ENCODE measurements around the gene HGFAC. TPM values are rescaled to one million over a fixed set of nuclear protein-coding genes. Genes with fewer than 3 reads are reported as not detected.

HGFAC gene
- total RNA-seq, 1 experiment from 2014 or later = 1.3 TPM

DNA sequence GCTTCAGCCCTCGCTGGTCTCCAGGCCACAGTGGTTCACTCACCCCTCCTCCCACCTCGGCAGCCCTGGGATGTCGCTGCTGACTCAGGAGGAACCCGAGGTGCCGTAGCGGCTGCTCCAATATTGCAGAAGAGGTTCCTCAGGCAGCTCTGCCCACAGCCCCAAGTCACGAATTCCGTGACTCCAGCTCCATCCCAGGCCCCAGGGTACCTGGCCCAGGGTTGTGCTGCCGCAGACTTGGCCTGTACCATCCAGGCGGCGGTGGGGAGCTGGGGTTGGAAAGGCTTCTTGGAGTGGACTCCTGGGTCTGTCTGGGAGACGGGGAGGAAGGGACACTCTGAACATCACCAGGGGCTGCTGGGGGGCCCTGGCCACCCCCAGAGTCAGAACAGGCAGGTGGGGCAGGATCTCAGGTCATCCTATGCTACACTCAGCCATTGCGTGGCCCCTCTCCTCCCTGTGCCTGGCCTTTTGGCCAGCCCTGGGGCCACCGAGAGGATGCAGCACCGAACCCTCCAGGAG, 728 bp upstream of the HGFAC start:
- Histone ChIP-seq H3K4me1 (replicated peaks; ENCODE audit: insufficient read depth) (peaks cover 10% of the 10 kb centered on the region; the same call in 1 of the 2 replicates), H3K9me2 (ENCODE audit: insufficient read depth) (no peaks in the 10 kb centered on the region), H3F3A (ENCODE audit: insufficient read depth, low read depth) (no peaks in the 10 kb centered on the region), H3K27me3 (ENCODE audit: insufficient read depth, low read depth) (no peaks in the 10 kb centered on the region), H2AFZ (no peak overlapping the region), H3K79me2 (ENCODE audit: low read depth) (no peaks in the 10 kb centered on the region), H3K36me3 (ENCODE audit: low read depth) (no peaks in the 10 kb centered on the region), H3K9me3 (ENCODE audit: insufficient read depth, low read depth) (no peaks in the 10 kb centered on the region), H3K4me3 (no peak overlapping the region), H3K4me2 (no peak overlapping the region), H4K20me1 (ENCODE audit: insufficient read depth) (no peaks in the 10 kb centered on the region), H3K27ac (no peak overlapping the region)
- ChIA-PET POLR2A (ENCODE audit: unreplicated experiment) (no interaction called here), CTCF (interaction anchor here (0.6 kb wide), 1 partner anchor 34 kb away, joined by 9 read pairs; no protein-coding TSS in a partner anchor)
- no peak for DNase-seq
- intact Hi-C loops (cut with micrococcal nuclease; ENCODE audit: unreplicated experiment) = loop anchor here (5.0 kb wide), 1 partner anchor 54 kb away; no protein-coding TSS in a partner anchor
- TF ChIP-seq EZH2 (IDR thresholded peaks at IDR 0.05; ENCODE audit: low read depth) = no peak
- TF ChIP-seq, protein P1, sequence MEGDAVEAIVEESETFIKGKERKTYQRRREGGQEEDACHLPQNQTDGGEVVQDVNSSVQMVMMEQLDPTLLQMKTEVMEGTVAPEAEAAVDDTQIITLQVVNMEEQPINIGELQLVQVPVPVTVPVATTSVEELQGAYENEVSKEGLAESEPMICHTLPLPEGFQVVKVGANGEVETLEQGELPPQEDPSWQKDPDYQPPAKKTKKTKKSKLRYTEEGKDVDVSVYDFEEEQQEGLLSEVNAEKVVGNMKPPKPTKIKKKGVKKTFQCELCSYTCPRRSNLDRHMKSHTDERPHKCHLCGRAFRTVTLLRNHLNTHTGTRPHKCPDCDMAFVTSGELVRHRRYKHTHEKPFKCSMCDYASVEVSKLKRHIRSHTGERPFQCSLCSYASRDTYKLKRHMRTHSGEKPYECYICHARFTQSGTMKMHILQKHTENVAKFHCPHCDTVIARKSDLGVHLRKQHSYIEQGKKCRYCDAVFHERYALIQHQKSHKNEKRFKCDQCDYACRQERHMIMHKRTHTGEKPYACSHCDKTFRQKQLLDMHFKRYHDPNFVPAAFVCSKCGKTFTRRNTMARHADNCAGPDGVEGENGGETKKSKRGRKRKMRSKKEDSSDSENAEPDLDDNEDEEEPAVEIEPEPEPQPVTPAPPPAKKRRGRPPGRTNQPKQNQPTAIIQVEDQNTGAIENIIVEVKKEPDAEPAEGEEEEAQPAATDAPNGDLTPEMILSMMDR (conservative IDR thresholded peaks at IDR 0.05) = no peak
- no TSS peak for BruUV-seq (replicated peaks)

DNA sequence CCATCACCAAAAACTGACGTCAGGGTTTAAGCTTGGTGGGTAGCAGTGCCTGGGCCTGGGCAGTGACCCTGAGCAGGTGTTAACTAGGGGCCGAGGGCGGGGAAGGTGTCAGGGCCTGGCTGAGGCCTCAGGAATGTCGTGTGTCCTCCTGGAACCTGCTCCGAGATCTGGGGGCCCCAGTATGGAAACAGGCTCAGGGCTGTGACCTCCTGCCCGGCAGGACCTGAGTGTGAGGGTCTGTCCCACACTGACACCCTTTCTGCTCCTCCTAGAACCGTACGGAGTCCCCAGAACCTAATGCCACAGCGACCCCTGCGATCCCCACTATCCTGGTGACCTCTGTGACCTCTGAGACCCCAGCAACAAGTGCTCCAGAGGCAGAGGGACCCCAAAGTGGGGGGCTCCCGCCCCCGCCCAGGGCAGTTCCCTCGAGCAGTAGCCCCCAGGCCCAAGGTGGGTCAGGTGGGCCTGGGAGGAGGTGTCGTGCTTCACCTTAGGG, 741 bp downstream of the HGFAC start:
- intact Hi-C loops (cut with micrococcal nuclease; ENCODE audit: unreplicated experiment) = loop anchor here (2.0 to 5.0 kb wide), 2 partner anchors 55 to 96 kb away; no protein-coding TSS in a partner anchor
- Histone ChIP-seq H3K36me3 (ENCODE audit: low read depth) (no peaks in the 10 kb centered on the region), H2AFZ (no peak overlapping the region), H3K27me3 (ENCODE audit: insufficient read depth, low read depth) (no peaks in the 10 kb centered on the region), H3K9me2 (ENCODE audit: insufficient read depth) (no peaks in the 10 kb centered on the region), H3K9me3 (ENCODE audit: insufficient read depth, low read depth) (no peaks in the 10 kb centered on the region), H3K4me2 (no peak overlapping the region), H3K4me1 (replicated peaks; ENCODE audit: insufficient read depth) (no peaks in the 10 kb centered on the region), H4K20me1 (ENCODE audit: insufficient read depth) (no peaks in the 10 kb centered on the region), H3K27ac (no peak overlapping the region), H3F3A (ENCODE audit: insufficient read depth, low read depth) (no peaks in the 10 kb centered on the region), H3K4me3 (no peak overlapping the region), H3K79me2 (ENCODE audit: low read depth) (no peaks in the 10 kb centered on the region)
- BruUV-seq (replicated peaks) = no TSS peak
- POLR2A ChIA-PET (ENCODE audit: unreplicated experiment) = no interaction called here
- CTCF ChIA-PET = no interaction called here
- no peak for DNase-seq
- no peak for TF ChIP-seq EZH2 (IDR thresholded peaks at IDR 0.05; ENCODE audit: low read depth)
- TF ChIP-seq, protein P1 (conservative IDR thresholded peaks at IDR 0.05) = no peak

DNA sequence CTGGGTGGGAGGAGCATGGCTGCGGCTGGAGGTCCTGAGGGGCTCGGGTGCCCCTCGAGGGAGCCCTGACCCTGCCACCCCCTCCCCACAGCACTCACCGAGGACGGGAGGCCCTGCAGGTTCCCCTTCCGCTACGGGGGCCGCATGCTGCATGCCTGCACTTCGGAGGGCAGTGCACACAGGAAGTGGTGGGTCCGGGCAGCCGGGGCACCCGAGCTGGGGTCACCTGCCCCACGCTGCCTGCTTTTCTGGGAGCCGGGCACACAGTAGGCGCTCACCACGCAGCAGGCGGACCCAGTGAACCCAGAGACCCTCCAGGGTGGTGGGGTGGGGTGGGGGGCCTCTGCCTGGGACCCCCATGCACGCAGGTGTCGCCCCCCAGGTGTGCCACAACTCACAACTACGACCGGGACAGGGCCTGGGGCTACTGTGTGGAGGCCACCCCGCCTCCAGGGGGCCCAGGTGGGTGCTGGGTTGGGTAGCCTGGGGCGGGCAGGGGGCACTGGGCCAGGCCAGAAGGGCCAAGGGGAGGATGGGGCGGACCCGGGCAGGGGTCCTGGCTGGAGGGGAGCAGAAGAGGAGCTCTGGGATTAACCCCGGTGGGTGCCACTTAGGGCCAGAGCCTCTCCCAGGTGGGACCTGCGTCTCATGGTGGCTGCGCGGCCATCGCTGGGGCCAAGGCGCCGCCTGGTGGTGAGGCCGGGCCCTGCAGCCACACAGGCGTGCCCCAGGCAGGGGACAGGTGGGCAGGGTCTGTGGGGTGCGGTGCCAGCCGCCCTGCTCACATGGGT, 1.4 kb downstream of the HGFAC start:
- TF ChIP-seq, protein P1 (conservative IDR thresholded peaks at IDR 0.05) = peak; percentile 89
- TF ChIP-seq EZH2 (IDR thresholded peaks at IDR 0.05; ENCODE audit: low read depth) = no peak
- Histone ChIP-seq H3F3A (ENCODE audit: insufficient read depth, low read depth) (no peaks in the 10 kb centered on the region), H3K79me2 (ENCODE audit: low read depth) (no peaks in the 10 kb centered on the region), H3K9me3 (ENCODE audit: insufficient read depth, low read depth) (no peaks in the 10 kb centered on the region), H3K4me3 (no peak overlapping the region), H3K27ac (no peak overlapping the region), H2AFZ (no peak overlapping the region), H4K20me1 (ENCODE audit: insufficient read depth) (no peaks in the 10 kb centered on the region), H3K4me2 (no peak overlapping the region), H3K36me3 (ENCODE audit: low read depth) (no peaks in the 10 kb centered on the region), H3K4me1 (replicated peaks; ENCODE audit: insufficient read depth) (no peaks in the 10 kb centered on the region), H3K27me3 (ENCODE audit: insufficient read depth, low read depth) (no peaks in the 10 kb centered on the region), H3K9me2 (ENCODE audit: insufficient read depth) (no peaks in the 10 kb centered on the region)
- POLR2A ChIA-PET (ENCODE audit: unreplicated experiment) = no interaction called here
- no TSS peak for BruUV-seq (replicated peaks)
- intact Hi-C loops (cut with micrococcal nuclease; ENCODE audit: unreplicated experiment) = loop anchor here (1.0 to 5.0 kb wide), 3 partner anchors 56 to 250 kb away; no protein-coding TSS in a partner anchor
- DNase-seq = peak in 1 of 2 experiments; percentile 68
- CTCF ChIA-PET = no interaction called here

Data from PC-9 (cell line).